Activated naive CD8-positive, alpha-beta T cell (primary cell): ENCODE data around the gene ATP6V1C2.
A peak's percentile ranks its signal among the peaks of the same experiment; 100 is the strongest.

Experiments
- H3K27ac Mint-ChIP-seq: one replicate; pipeline ENCODE4 v1.8.0; 2021; ENCODE audit warnings: mixed read lengths
- H3K27me3 Mint-ChIP-seq: one replicate; pipeline ENCODE4 v1.8.0; 2021; ENCODE audit warnings: mixed read lengths
- H3K36me3 Mint-ChIP-seq: one replicate; pipeline ENCODE4 v1.8.0; 2021; ENCODE audit warnings: mixed read lengths
- H3K4me1 Mint-ChIP-seq: one replicate; pipeline ENCODE4 v1.8.0; 2021; ENCODE audit warnings: low read depth, mixed read lengths
- H3K4me3 Mint-ChIP-seq: one replicate; pipeline ENCODE4 v1.8.0; 2021; ENCODE audit warnings: mild to moderate bottlenecking, mixed read lengths
- H3K9me3 Mint-ChIP-seq: one replicate; pipeline ENCODE4 v1.8.0; 2021; ENCODE audit warnings: low read depth, mixed read lengths

ATP6V1C2 gene, protein sequence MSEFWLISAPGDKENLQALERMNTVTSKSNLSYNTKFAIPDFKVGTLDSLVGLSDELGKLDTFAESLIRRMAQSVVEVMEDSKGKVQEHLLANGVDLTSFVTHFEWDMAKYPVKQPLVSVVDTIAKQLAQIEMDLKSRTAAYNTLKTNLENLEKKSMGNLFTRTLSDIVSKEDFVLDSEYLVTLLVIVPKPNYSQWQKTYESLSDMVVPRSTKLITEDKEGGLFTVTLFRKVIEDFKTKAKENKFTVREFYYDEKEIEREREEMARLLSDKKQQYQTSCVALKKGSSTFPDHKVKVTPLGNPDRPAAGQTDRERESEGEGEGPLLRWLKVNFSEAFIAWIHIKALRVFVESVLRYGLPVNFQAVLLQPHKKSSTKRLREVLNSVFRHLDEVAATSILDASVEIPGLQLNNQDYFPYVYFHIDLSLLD

DNA sequence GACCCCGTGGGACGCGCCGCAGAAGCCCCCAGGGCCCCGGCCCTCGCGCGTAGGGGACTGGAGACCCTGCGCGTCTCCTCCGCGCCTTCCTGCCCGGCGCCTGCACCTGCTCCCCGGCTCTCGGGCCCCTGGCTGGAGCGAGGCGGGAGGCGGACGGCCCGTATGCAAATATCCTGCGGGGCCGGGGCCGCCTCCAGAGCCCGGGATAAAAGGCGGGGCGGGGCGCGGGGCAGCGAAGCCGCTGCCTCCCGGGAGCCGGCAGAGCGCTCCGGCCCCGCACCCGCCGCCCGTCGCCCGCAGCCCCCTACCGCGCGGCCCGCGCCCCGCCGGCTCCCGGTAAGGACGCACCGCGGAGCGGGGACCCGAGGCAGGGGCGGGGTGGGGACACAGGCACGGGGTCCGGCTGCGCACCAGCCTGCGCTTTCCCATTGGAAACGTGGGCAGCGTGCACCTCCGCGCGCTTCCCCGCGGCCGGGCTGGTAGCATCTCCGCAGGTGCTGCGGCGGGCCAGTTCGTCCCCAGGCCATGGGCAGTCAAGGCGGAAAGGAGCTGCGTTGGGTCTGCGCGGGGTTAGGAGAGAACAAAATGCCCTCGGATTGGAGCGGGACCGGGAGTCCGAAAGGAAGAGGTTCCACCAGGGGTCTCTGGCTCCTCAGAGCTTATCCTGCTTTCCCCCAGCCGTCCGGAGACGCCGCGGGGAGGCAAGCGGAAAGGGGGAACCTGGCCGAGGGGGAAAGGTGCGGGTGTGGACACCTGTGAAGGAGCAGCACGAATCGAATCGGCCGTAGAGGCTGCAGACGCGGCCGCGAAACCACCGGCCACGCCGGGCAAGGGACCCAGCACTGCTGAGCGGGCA is at the start of gene ATP6V1C2:
TSS of gene ATP6V1C2 (plus strand) at position 235 of the 856 bp plus-strand sequence. CDS start 1,220 bp downstream, outside the sequence.
- H3K9me3 Mint-ChIP-seq: no peaks in the 10 kb centered on the region
- H3K27me3 Mint-ChIP-seq: peaks cover 29% of the 10 kb centered on the region
- H3K4me1 Mint-ChIP-seq: peaks cover 7% of the 10 kb centered on the region
- peak within 1 kb of the TSS; percentile 76 for H3K4me3 Mint-ChIP-seq
- H3K27ac Mint-ChIP-seq: no peak within 1 kb of the TSS
- H3K36me3 Mint-ChIP-seq: no peaks in the 10 kb centered on the region

DNA sequence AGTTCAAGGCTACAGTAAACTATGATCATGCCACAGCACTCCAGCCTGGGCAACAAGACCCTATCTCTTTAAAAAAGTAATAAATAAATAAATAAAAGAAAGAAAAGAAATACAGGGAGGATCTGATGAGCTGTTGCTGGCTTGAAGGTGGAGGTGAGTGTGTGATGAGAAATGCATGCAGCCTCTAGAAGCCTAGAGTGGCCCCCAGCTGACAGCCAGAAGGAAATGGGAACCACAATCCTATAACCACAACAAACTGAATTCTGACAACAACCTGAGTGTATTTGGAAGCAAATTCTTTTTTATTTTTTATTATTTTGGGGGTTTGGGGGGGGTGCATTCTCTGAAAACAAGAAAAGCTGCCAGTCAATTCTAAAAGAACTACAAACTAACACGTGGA is 46.3 kb upstream of the ATP6V1C2 start:
- no peak overlapping the region for H3K27ac Mint-ChIP-seq
- H3K9me3 Mint-ChIP-seq: no peaks in the 10 kb centered on the region
- H3K36me3 Mint-ChIP-seq: peaks cover 3% of the 10 kb centered on the region
- no peak overlapping the region for H3K4me3 Mint-ChIP-seq
- H3K4me1 Mint-ChIP-seq: peaks cover 26% of the 10 kb centered on the region
- H3K27me3 Mint-ChIP-seq: no peaks in the 10 kb centered on the region

DNA sequence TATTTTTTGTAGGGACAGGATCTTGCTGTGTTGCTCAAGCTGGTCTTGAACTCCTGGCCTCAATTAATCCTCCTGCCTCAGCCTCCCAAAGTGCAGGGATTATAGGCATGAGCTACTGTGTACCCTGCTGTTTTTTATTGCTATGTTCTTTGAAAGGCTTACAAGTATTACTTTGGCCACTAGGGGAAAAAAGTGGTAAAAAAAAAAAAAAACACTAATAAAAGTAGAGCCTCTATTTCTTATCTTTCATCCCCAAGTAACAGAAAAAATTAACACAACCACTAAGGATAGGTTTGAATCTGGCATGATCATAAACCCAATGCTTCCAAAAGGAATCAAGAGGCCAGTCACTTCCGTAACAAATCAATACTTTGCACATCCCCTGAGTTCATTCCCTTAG is 43.2 kb upstream of the ATP6V1C2 start:
- Mint-ChIP-seq H3K27ac (no peak overlapping the region), H3K9me3 (no peaks in the 10 kb centered on the region), H3K27me3 (no peaks in the 10 kb centered on the region), H3K36me3 (peaks cover 7% of the 10 kb centered on the region), H3K4me3 (no peak overlapping the region), H3K4me1 (peaks cover 40% of the 10 kb centered on the region)

DNA sequence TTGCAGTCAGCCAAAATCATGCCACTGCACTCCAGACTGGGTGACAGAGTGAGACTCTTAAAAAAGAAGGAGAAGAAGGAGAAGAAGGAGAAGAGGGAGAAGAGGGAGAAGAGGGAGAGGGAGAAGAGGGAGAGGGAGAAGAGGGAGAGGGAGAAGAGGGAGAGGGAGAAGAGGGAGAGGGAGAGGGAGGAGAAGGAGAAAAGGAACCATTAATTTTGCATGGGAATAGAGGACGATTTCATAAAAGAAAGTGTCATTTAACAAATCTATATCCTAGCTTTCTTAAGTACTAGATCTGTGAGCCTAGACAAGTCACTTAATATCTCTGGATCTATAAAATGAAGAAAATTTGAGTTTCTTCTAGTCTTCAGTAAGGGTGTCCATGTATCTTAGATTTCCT is 41.2 kb upstream of the ATP6V1C2 start:
- no peaks in the 10 kb centered on the region for H3K9me3 Mint-ChIP-seq
- peaks cover 36% of the 10 kb centered on the region for H3K4me1 Mint-ChIP-seq
- H3K4me3 Mint-ChIP-seq: no peak overlapping the region
- no peak overlapping the region for H3K27ac Mint-ChIP-seq
- no peaks in the 10 kb centered on the region for H3K27me3 Mint-ChIP-seq
- peaks cover 7% of the 10 kb centered on the region for H3K36me3 Mint-ChIP-seq

DNA sequence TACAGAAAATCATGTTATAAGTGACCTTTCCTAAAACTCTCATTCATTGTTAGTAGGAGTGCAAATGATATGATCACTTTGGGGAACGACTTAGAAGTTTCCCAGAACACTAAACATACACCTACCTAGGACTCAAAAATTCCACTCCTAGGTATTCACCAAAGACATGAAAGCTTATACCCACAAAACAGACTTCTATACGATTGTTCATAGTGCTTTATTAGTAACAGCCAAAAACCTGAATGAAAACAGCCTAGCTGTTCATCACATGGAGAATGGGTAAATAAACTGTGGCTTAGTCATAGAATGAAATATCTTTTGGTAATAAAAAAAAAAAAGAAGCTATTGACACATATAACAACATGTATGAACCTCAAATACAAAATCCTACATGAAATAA is 40.5 kb upstream of the ATP6V1C2 start:
- Mint-ChIP-seq H3K27ac (no peak overlapping the region), H3K36me3 (peaks cover 7% of the 10 kb centered on the region), H3K4me1 (peaks cover 28% of the 10 kb centered on the region), H3K9me3 (no peaks in the 10 kb centered on the region), H3K4me3 (no peak overlapping the region), H3K27me3 (no peaks in the 10 kb centered on the region)

DNA sequence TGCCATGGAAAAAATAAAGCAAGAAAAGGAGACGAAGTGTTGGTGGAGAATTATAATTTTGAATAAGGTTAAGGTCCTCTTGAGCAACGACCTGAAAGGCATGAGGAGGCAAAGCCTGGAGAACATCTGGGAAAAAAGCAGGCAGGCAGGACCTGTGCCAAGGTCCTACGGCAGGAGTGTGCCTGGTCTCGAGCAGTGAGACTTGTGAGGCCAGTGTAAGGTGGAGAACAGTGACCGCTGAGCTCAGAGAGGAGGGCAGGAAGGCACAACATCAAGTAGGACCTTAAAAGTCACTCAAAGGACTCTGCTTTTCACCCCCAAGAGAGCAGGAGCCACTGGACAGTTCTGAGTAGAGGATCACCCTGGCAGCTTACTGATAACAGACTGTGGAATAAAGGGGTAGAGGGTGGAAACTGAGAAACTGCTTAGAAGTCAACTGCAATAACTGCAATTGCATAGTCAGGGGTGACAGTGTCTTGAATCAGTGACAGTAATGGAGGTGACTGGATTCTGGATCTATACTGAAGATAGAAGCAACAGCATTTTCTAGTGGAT is 35.2 kb upstream of the ATP6V1C2 start:
- H3K4me1 Mint-ChIP-seq: peaks cover 14% of the 10 kb centered on the region
- no peaks in the 10 kb centered on the region for H3K9me3 Mint-ChIP-seq
- peaks cover 4% of the 10 kb centered on the region for H3K36me3 Mint-ChIP-seq
- no peak overlapping the region for H3K4me3 Mint-ChIP-seq
- H3K27ac Mint-ChIP-seq: no peak overlapping the region
- no peaks in the 10 kb centered on the region for H3K27me3 Mint-ChIP-seq

DNA sequence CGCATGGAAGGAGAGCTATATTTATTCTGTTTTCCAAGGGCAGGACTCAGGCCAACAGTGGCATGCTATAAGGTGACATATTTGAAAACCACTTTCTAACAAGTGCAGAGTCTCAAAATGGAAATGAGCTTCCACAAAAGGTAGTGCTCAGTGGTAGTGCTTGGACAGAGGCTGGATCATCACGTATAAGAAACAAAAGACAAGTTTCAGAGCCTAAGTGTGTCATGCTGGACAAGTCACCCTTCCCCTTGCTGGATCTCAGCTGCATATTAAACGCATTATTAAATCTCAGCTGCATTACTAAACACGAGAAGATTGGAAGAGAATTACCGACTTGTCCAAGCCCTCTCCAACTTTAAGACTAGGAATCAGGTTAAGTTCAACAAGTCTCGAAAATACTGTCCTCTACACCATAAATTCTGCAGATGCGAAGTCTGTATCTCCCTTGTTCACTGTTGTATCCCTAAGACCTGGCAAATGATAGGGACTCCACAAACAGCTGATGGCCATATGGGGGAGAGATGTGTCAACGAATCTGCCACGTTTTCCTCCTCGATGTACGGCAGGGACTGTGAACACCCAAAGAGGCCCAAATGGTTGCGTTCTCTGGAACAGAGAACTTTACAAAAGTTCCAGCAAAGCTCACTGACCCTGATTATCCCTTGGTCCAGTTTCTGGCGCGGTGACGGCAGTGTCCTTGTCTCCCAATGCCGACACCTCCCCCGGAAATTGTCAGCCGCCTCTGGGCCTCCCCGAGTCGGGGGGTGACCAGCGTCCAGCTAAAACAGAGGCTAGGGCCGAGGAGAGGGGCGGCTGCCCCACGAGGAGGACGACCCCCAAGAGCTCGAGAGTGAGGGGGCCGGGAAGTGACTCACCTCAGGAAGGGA is 32.3 kb upstream of the ATP6V1C2 start:
- Mint-ChIP-seq H3K36me3 (no peaks in the 10 kb centered on the region), H3K27me3 (no peaks in the 10 kb centered on the region), H3K27ac (no peak overlapping the region)

DNA sequence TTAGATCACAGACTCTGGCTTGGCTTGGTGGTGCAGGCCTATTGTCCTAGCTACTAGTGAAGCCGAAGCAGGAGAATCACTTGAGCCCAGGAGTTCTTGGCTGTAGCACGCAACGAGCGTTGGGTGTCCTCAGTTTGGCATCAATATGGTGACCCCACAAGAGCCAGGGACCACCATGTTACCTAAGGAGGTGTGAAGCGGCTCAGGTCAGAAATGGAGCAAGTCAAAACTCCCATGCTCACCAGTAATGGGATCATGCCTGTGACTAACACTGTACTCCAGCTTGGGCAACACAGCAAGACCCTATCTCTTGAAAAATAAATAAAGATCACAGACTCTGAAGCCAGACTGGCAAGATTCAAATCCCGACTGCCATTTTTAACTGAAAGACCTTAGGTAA is 29.9 kb upstream of the ATP6V1C2 start:
- H3K9me3 Mint-ChIP-seq: no peaks in the 10 kb centered on the region
- H3K36me3 Mint-ChIP-seq: no peaks in the 10 kb centered on the region
- peaks cover 8% of the 10 kb centered on the region for H3K4me1 Mint-ChIP-seq
- no peaks in the 10 kb centered on the region for H3K27me3 Mint-ChIP-seq
- H3K4me3 Mint-ChIP-seq: no peak overlapping the region
- H3K27ac Mint-ChIP-seq: peak overlapping the region; percentile 89

More for the DNA sequence above, 32.3 kb upstream of the ATP6V1C2 start:
- H3K9me3 Mint-ChIP-seq: no peaks in the 10 kb centered on the region
- peaks cover 8% of the 10 kb centered on the region for H3K4me1 Mint-ChIP-seq
- no peak overlapping the region for H3K4me3 Mint-ChIP-seq

DNA sequence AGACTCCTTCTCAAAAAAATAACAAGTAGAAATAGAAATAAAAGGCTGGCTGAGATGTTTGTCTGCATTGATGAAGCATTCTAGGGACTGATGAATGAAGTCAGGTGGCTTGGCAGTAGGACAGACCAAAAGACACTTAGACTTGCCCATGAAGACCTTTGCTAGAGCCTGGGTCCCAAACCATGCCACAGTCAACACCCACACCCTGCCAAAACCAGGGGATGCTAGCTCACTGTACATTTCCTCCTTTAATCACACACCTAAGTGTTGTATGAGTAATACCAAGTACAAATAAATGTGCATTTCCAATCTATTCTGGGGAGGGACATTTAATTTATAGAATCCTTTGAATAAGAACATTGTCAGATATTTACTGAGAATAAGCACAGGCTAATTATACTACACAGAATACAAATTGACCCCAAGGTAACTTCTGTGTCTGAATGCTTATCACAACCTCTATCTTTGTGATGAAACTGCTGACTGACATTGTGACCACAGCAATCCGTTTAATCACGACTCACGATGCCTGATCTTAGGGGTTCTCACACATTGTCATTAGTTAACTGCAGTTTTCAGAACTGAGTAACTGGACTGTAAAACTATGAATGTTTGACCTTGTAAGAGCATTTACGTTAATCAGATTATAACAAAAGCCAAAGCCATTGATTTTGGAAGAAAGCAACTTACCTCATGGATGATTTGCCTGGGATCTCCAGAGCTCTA is 21.2 kb upstream of the ATP6V1C2 start:
- Mint-ChIP-seq H3K27me3 (peaks cover 3% of the 10 kb centered on the region), H3K4me3 (no peak overlapping the region), H3K4me1 (no peaks in the 10 kb centered on the region), H3K27ac (no peak overlapping the region), H3K36me3 (no peaks in the 10 kb centered on the region), H3K9me3 (no peaks in the 10 kb centered on the region)

DNA sequence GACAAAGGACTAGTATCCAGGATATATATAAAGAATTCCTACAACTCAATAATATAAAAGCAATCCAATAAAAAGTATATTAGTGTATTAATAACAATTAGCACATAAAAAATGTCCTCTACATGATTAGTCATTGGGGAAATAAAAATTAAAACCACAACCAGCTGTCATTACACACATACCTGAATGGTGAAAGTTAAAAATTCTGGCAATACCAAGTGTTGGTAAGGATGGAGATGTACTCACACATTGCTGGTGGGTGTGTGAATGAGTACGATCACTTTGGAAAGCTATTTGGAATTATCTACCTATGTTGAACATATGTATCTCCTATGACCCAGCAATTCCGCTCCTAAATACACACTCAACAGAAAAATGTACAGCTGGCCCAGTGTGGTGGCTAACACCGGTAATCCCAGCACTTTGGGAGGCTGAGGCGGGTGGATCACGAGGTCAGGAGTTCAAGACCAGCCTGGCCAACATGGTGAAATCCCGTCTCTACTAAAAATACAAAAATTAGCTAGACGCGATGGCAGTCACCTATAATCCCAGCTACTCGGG is 17.3 kb upstream of the ATP6V1C2 start:
- Mint-ChIP-seq H3K27ac (no peak overlapping the region), H3K9me3 (no peaks in the 10 kb centered on the region), H3K4me3 (no peak overlapping the region), H3K27me3 (peaks cover 11% of the 10 kb centered on the region), H3K4me1 (no peaks in the 10 kb centered on the region), H3K36me3 (no peaks in the 10 kb centered on the region)

DNA sequence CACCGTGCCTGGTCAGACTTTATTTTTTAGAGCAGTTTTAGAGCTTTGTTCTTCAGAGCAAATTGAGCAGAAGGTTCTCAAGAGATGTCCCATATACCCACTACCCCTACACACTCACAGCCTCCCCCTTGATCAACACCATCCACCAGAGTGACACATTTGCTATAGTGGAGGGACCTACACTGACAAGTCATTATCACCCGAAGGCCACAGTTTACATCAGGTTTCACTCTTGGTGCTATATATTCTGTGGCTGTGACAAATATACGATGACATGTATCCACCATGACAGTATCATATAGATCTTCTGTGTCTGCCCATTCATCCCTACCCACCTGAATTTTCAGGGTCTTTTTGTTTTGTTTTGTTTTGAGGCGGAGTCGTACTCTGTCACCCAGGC is 15.4 kb upstream of the ATP6V1C2 start:
- peaks cover 14% of the 10 kb centered on the region for H3K27me3 Mint-ChIP-seq
- H3K27ac Mint-ChIP-seq: no peak overlapping the region
- no peaks in the 10 kb centered on the region for H3K36me3 Mint-ChIP-seq
- no peaks in the 10 kb centered on the region for H3K9me3 Mint-ChIP-seq
- H3K4me1 Mint-ChIP-seq: no peaks in the 10 kb centered on the region
- no peak overlapping the region for H3K4me3 Mint-ChIP-seq

DNA sequence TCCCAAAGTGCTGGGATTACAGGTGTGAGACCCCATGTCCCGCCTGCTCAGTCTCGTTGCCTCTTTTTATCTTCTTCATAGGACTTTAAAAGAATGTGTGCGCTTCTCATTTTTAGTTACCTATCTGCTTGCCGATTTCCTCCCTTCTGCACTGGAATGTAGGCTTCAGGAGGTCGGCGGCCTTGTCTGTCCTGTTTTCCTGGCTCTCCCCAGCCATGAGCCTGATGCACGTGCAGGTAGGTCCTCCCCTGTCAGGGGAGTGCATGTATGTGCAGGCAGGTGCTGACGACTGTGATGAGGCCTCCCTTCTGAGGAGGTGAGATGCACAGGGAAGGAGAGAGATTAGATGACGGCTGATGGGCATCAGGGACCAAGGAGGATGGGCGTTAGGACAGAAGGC is 13.6 kb upstream of the ATP6V1C2 start:
- no peak overlapping the region for H3K27ac Mint-ChIP-seq

DNA sequence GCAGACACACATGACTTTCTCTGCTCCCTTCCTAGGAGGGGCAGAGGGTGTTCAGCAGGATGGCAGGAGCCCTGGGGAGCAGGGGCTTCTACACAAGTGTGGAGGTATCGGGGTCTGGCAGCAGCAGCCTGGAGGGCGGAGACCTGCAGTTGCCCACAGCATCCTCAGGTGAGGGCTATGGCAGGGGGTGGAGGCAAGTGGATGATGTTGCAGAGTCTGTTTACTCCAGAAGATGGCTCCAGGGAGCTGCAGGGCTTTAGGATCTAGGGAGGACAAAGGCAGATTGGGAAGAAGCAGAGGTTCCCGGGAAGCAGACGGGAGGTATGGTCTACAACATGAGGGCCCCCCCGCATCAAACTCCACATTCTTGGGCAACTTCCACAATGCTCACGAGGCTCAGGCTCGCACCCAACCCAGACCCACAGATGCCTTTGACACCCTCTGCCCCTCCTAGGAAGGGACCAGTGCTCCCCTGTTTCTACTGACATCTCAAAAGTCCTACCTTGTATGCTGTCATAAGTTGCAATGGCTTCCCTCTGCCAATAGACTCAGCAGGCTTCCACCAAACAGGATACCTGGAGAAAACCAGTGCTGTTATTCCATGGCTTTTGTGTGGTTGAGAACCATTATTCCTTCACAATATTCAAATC is 12.0 kb upstream of the ATP6V1C2 start:
- Mint-ChIP-seq H3K27me3 (peaks cover 13% of the 10 kb centered on the region), H3K4me1 (peaks cover 11% of the 10 kb centered on the region), H3K9me3 (no peaks in the 10 kb centered on the region), H3K36me3 (no peaks in the 10 kb centered on the region), H3K27ac (no peak overlapping the region), H3K4me3 (no peak overlapping the region)

More for the DNA sequence above, 13.6 kb upstream of the ATP6V1C2 start:
- H3K36me3 Mint-ChIP-seq: no peaks in the 10 kb centered on the region
- H3K4me1 Mint-ChIP-seq: peaks cover 7% of the 10 kb centered on the region
- no peak overlapping the region for H3K4me3 Mint-ChIP-seq
- H3K27me3 Mint-ChIP-seq: peaks cover 14% of the 10 kb centered on the region
- no peaks in the 10 kb centered on the region for H3K9me3 Mint-ChIP-seq
